Esophagus muscularis mucosa (tissue), 2 donors: ENCODE measurements around the gene SOST.

ENCODE experiments used
- EP300 ChIP-seq: sonication (generic); formaldehyde crosslinking; IDR thresholded peaks from one replicate; pipeline ENCODE4 v1.6.1; 2017; ENCODE audit warnings: antibody characterized with exemption
- POLR2A ChIP-seq: fragments of 450-650 bp; IDR thresholded peaks from one replicate; pipeline ENCODE4 v1.6.1; 2017; ENCODE audit warnings: antibody characterized with exemption, moderate library complexity, mild to moderate bottlenecking, low read depth

DNA sequence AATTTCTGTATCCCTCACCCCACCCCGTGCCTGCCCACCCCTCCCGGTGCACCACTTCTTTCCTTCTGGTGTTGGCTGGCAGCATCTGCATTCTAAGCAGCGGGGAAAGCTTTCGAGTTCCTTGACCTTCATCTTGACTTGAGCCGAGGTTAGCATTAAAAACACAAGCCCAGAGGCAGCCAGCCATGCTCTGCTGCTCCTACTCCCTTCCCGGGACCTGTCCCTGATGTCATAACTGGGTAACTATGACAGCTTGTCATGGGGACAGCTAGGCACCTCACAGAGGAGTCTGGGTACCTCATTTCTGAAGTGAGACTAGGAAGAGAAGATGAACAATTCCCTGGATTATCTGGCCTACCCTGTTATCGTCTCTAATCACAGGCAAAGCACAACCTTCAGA, 21.5 kb upstream of the SOST start, which contains the start of gene CFAP97D1:
- no peak for TF ChIP-seq POLR2A
- TF ChIP-seq EP300, result no peak
